GM18508 (cell line): ENCODE data around the gene LRRC2.
"Not testable (repeated sequence)": the region's sequence is repeated elsewhere in the genome, so short reads cannot be mapped to it uniquely, and the experiment has no call there.

ENCODE experiments used
- ATAC-seq: cut with Tn5 transposase; IDR thresholded peaks from one replicate; pipeline ENCODE4 v1.9.1; 2021; ENCODE audit warnings: moderate number of reproducible peaks; ENCODE audit not compliant: insufficient read depth, unreplicated experiment

LRRC2 gene, protein sequence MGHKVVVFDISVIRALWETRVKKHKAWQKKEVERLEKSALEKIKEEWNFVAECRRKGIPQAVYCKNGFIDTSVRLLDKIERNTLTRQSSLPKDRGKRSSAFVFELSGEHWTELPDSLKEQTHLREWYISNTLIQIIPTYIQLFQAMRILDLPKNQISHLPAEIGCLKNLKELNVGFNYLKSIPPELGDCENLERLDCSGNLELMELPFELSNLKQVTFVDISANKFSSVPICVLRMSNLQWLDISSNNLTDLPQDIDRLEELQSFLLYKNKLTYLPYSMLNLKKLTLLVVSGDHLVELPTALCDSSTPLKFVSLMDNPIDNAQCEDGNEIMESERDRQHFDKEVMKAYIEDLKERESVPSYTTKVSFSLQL

DNA sequence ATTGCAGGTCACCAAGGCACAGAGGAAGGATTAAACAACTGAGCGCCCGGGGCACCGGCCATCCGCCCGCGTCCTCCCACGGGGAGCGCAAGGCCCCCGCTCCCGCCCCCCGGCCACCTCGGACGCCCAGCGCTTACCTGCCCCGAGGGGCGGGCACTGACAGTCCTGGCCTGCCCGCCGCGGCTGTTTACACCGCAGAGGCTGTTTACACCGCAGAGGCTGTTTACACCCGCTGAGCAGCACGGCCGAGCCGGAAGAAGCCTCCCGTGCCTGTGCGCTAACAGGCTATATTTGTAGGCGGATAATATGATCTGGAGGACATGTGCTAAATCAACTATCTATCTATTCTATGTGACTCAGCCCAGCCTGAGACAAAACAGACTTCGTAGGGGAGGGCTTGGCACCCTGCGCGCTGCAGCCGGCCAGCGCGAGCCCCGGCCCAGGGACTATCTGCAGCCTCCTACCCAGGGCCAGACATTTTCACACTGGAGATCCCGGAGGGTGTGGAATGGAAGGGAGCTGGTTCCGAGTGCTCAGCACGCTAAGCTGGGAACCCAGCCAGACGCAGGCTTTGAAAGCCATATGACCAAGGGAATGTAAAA, at the start of gene LRRC2:
TSS of gene LRRC2 (minus strand) at position 263 of the 602 bp plus-strand sequence. CDS start 14,711 bp downstream, outside the sequence.
- ATAC-seq = no peak

DNA sequence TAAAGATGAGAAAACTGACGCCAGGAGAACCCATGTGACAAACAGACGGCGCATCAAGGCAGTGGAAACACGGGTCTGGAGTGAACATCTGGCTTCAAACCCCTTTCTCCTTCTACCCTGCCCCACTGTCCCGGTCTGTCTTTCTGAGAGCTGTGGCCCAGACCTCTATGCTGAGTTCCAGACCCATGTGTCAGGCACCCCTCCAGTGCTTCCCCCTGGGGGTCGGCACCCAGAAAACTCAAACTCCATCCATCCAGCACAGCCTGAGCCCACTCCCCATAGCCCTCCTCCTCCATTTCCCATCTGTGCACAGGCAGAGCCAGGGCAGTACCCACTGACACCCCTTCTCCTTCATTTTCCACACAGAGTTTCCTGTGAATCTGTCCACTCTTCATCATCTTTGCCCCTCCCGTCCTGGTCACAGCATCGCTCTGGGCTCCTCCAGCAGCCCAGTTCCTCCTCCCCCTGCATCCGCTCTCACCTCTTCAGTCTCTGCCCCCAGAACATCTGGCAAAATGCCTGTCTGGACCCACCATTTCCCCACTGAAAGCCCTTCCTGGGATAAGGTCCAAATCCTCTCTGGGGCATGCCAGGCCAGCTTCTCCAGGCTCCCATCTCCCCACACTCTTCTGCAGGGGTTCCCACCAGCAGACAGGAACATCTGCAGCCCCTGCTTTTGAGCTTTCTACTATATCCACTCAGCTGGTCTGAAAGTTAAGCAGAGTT, 49.1 kb upstream of the LRRC2 start:
- no peak for ATAC-seq

DNA sequence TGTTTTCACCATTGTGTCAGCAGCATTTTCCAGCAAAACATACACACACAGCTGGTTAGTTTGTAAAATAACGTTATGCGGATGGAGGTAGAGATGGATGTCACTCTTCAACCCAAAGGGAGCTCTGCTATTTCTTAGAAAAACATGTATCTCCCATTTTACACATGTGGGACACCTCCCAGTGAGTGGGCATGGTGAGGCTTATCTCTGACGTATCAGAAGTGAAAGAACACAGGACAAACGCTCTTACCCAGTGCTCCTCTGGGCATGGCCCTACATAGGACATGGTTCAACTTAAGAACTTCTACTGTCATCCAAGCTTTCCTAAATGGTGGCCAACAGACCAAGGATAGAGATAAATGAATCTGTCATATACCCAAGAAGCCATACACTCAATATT, 48.3 kb upstream of the LRRC2 start:
- no peak for ATAC-seq

DNA sequence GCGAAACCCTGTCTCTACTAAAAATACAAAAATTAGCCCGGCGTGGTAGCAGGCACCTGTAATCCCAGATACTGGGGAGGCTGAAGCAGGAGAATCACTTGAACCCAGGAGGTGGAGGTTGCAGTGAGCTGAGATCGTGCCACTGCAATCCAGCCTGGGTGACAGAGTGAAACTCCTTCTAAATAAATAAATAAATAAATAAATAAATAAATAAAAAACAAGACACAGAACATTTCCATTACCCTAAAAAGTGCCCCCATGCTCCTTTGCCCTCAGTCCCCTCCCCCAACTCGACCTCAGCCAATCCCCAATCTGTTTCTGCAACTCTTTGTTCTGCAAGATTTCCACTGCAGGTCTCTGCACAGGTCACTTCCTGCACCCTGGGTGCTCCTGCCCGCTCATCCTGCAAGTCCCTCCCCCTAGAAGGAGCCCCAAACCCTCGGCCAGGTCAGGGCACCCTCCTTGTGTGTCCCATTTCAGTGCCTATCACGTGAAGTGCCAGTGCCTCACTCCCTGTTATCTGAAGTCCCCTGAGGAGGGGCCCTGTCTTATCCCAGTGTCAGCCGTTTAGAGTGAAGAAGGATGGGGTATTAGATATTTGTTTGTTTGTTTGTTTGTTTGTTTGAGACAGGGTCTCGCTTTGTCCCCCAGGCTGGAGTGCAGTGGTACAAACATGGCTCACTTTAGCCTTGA, 47.4 kb upstream of the LRRC2 start:
- no peak for ATAC-seq

DNA sequence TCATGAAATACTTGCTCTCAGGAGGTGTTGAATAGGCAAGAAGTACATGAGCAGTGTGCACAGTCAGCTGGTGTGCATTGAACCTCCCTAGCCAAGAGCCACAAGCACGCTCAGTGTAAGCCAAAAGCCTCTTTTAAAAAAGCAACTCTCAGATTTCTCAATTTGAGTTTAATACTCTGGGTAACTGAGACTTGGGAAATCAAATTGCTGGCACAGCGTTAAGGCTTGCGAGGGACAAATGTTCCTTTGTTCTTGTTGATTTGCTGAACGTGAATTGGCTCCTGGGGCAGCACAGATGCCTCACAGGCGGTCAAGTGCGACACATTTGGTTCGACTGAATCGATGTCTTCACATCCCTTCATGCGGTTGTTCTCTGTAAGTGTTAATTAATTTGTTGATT, 46.2 kb upstream of the LRRC2 start, which contains the start of gene FAM240A:
TSS of gene FAM240A (plus strand) at position 202 of the 400 bp plus-strand sequence. CDS start at position 361, 159 bp downstream.
- ATAC-seq = no peak

DNA sequence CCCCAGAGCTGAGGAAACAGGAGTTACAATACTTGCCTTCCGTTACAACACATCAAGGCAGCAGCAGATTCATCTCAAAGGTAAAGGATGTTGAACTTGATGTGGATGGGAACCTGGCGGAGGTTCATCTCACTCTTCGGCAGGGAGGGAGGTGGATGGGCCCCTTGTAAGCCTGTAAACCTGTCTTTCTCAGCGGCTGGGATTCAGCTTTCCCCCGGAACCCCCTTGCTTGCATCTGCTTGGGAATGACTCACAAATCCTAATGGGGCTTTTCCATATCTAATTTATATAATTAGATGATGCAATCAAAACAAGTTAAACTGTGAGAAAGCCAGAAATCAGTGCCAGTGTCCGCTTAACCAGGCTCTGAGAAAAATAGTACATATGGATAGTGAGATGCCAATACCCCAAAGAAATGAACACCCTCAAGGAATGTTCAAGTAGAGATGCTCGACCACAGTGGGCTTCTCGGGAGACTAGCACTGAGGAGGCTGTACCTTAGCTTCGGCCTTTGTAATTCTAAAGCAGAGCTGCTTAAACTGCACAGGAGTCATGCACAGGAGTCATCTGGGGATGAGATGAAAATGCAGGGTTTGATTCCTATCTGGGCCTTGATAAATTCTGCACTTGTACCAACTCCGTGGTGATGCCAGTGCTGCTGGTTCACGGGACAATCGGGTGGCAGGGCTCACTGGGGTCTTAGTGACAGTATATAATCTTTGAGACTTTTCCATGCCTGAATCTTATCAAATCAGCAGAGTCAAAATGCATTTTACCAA, 44.0 kb upstream of the LRRC2 start:
- ATAC-seq = no peak

DNA sequence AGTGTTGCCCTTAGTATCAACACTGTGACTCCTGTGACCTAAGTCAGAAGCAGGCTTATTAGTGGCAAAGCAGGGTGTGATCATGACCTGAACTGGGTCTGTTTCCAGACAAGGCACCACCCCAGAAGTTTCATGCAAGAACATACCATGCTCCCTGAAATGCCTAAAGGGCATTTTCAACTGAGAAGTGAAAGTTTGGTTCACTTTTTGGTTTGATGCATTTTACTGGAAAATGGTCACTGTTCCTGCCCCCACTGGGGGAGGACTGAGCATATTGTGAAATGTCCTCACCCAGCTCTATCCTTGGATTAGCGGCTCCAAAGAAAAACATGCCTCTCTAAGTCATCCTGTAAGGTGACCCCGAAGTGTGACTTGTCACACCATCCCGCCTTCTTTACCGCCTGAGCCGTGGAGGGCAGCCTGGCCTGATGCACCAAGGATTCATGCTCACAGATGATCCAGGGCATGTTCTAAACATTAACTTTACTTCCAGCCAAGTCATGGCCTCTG, 43.2 kb upstream of the LRRC2 start:
- no peak for ATAC-seq

DNA sequence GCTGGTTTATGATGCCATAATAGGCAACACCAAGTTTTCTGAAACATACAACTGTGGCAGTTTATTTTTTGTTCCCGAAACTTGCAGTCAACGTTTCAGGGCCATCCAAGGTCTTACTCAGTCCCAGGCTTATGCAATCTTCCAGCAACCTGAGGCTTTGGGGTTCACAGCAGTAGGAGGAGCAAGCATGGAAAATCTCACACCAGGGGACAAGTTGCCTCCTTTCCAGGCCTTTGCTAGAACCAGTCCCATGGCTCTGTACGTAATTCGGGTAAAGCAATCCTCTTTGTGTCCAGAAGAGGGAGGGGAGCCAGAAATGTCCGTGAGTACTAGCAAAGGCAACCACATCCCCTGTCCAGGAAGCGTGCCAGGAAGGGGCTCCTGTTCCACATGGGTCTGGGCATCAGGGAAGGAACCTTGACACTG, 41.5 kb upstream of the LRRC2 start:
- ATAC-seq = no peak

DNA sequence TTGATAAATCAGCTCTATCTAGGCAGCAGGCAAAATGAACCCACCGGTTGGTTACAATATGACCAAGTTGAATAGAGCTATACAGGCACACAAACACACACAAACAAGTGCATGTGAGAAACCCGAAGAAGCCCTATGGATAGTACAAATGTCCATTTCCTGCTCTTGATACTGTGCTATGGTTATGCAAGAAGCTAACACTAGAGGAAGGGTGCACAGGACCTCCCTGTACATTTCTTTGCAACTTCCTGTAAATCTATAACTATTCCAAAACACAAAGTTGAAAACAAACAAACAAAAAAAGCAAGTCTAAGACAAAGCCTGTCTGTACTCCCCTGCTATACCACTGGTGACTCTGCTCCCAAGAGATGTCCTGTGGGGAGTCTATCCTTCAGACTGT, 38.0 kb upstream of the LRRC2 start:
- ATAC-seq = no peak

DNA sequence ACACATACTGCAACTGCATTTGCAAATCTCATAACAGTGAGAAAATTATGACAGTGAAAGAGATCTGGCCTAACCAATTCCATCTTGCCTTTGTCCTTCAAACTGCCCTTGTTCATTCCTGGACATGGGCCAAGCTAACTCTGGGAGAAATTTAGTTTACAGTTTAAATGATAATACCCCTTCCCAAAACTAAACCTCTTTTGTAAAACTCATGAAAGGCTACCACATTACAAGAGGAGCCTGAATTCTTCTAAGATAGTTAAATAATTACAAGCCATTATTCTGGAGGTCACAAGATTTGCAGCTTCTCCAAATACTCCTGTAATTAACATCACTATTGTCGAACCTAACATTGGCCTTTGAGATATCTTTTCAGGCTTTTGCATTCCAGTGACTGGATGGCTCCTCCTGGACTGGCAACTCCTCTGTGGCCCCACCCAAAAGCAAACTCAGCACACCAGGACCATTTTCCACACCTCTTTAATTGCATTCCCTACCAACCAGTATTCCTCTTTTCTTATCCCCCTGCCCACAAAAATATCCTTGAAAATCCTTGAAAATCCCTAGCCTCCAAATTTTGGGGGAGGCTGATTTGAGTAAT, 37.4 kb upstream of the LRRC2 start:
- no peak for ATAC-seq

DNA sequence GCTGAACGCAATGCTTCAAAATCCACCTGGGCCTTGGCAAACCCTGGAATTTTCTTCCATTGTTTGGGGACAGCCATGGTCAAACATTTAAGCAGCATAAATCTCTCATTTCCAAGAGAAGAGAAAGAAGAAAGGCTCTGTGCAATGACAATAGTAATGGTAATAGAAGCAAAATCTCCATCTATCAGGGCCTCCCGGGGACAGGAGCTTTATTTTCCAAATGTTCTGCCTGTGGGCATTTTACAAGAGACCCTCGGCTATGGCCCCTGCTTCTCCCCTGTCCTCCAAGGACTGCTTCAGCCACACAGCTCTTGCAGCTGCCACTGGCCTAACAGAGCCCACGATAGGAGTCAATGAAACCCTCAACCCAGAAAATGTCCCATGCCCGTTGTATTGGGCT, 33.5 kb upstream of the LRRC2 start:
- no peak for ATAC-seq

DNA sequence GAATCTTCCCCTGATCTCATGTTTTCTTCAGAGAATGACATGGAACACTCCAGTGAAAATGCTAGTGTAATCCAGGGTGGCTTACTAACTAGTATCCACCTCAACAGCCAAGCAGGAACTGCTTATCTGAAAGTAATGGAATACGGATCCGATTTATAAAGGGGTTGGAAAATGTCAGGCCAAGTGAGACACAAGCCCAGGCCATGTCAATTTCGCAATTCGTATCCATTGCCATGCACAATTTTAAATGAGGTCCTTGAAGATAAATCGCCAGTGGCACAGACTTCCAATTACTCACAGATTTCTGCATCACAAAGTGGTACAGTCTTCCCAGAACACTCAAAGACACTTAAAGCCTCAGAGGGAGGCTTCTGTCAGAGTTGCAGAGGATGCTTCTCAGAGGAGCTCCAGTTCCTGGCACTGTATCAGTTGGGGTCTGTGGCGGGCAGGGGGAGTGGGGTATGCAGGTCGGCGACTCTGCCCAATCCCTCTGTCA, 29.8 kb upstream of the LRRC2 start:
- no peak for ATAC-seq

DNA sequence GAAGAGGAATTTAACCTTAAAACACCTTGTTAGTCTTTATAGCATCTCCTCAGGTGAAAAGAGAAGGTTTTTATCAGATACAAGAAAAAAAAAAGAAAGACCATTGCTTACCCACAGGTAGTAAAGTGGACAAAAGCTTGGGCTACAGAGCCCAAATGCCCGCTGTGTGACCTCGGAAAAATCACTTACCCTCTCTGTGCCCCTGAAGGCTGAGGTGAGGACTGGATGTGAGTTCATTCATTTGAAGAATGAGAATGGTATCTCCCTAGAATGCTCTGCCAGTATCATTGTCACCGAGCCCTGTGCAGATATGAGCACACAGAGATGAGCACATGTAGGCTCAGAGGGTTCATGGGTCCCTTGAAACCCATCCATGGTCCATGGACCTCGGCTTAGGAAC, 28.6 kb upstream of the LRRC2 start:
- ATAC-seq = no peak

DNA sequence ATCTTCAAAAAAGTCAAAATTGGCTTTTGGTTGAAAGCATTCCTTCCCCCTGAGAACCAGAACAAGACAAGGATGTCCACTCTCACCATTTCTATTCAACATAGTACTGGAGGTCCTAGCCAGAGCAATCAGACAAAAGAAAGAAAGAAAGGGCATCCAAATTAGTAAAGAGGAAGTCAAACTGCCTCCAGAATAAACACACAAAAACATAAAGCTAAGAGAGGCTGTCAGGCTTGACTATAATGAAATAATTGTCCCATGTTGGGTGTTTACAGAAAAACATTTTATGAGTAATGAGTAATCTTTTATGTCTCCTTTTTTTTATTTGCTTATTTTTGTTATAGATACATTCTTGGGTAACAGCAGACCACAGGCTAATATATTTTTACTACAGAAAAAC, 27.9 kb upstream of the LRRC2 start:
- no peak for ATAC-seq

DNA sequence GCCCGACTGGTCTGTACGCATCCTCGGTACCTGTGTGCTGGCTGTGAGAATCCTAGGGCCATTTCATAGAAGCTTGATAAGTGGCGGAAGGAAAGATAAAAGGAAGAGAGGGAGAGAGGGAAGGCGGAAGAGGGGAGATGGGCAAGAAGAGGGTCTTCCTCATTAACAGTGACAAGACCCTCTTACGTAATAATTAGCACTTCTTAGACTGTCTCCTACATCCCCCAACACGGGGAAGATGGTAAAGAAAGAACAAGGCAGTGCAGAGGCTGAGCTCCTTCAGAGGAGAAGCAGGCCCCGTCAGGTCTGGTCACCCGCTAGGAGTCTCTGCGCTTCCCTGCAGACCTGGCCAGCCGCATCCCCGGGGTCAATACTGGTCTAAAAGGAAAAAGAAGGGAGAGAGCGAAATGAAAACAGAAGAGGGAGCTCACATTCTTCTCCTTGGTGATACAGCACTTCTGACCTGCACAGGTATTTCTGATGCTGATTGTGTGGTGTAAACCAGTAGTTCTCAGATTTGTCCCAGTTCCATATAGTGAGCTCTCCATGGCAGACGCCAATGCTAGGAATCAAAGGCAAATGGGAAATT, 27.3 kb upstream of the LRRC2 start:
- ATAC-seq = no peak

DNA sequence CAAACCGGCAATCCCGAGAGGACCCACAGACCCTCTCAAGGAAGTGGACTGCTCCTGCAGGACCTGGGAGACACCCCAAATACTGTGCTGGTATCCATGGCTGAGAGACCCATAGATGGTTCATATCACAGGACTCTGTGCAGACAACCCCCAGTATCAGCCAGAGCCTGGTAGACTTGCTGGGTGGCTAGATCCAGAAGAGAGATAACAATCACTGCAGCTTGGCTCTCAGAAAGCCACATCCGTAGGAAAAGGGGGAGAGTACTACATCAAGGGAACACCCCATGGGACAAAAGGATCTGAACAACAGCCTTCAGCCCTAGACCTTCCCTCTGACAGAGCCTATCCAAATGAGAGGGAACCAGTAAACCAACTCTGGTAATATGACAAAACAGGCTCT, 21.2 kb upstream of the LRRC2 start:
- ATAC-seq = not testable (repeated sequence)

DNA sequence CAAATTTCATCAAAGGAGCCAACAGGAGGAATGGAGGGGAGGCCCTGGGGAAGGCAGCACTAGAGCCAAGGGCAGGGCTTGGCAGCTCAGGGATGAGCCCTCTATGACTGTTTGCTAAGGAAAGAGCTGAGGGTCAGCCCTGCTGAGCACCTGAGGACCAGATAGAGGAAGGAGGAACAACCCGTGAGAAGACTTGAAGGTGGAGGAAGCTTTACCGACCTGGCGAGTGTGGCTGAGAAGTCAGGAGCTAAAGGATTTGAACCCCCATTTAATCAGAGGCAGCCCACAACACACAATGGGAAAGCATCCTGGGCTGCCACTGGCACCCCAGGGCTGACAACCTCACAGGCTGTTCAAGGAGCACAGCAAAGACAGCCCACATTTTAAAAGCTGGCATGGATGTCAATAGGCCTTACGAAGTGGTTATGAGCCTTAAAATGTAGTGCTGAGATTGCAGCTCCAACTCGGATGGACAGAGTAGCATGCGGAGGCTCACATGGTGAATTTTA, 20.7 kb upstream of the LRRC2 start:
- ATAC-seq = no peak
